ENCODE measurements around the gene CHCHD3.

Gene CHCHD3

GRCh38 chr7:133020496-133020895 is 61.4 kb downstream of the CHCHD3 start:
- Mint-ChIP-seq H3K9me3 (no peaks in the 10 kb centered on the region), H3K36me3 (ENCODE audit: low read depth) (peaks cover 78% of the 10 kb centered on the region), H3K4me1 (ENCODE audit: low read depth) (peaks cover 4% of the 10 kb centered on the region), H3K27ac (no peak overlapping the region), H3K4me3 (no peak overlapping the region), H3K27me3 (no peaks in the 10 kb centered on the region)
- no peak for DNase-seq

- Mint-ChIP-seq H3K4me1 (ENCODE audit: low read depth) (peaks cover 4% of the 10 kb centered on the region), H3K27ac (no peak overlapping the region), H3K4me3 (no peak overlapping the region)
Observed at GRCh38 chr7:133019590-133019989, 62.3 kb downstream of the CHCHD3 start.

DNA sequence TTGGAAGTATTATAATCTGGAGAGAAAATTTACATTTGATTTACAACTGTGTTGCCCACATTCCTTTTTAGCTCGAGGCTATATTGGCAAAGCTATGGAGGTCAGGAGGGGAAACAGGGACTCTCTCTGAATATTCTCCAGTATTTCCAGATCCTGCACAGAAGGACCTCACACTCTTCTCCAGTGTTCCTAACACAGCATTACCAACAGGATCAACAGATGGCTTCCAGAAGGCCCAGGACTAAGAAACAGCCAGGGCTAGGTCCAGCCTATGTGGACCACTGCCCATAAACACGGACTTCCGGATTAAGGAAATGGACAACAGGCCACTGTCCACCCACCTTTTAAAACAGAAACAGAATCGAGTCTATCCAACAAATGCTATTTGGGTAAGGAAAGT is 65.3 kb downstream of the CHCHD3 start:
- Mint-ChIP-seq H3K36me3 (ENCODE audit: low read depth) (peaks cover 72% of the 10 kb centered on the region), H3K27me3 (no peaks in the 10 kb centered on the region), H3K4me1 (ENCODE audit: low read depth) (peaks cover 4% of the 10 kb centered on the region), H3K27ac (no peak overlapping the region), H3K4me3 (no peak overlapping the region), H3K9me3 (no peaks in the 10 kb centered on the region)
- DNase-seq: no peak

More at GRCh38 chr7:133019590-133019989, 62.3 kb downstream of the CHCHD3 start:
- no peaks in the 10 kb centered on the region for H3K9me3 Mint-ChIP-seq
- no peak for DNase-seq
- peaks cover 75% of the 10 kb centered on the region for H3K36me3 Mint-ChIP-seq (ENCODE audit: low read depth)
- no peaks in the 10 kb centered on the region for H3K27me3 Mint-ChIP-seq

DNA sequence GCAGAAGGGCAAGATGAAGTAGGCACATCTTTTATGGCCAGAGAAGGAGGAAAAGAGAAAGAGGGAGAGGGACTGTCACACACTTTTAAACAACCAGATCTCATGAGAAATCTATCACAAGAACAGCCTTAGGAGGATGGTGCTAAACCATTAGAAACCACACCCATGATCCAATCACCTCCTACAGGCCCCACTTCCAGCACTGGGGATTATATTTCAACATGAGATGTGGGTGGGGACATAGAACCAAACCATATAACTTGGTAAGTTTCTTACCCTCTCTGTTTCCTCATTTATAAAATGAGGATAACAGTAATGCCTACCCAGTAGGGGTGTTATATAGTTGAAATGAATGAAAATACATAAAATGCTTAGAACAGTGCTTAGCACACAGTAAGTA is 66.0 kb downstream of the CHCHD3 start:
- H3K4me3 Mint-ChIP-seq: no peak overlapping the region
- H3K27ac Mint-ChIP-seq: no peak overlapping the region
- peaks cover 4% of the 10 kb centered on the region for H3K4me1 Mint-ChIP-seq (ENCODE audit: low read depth)
- no peaks in the 10 kb centered on the region for H3K27me3 Mint-ChIP-seq
- peaks cover 71% of the 10 kb centered on the region for H3K36me3 Mint-ChIP-seq (ENCODE audit: low read depth)
- H3K9me3 Mint-ChIP-seq: no peaks in the 10 kb centered on the region
- no peak for DNase-seq

GRCh38 chr7:133011746-133012145 is 70.1 kb downstream of the CHCHD3 start:
- Mint-ChIP-seq H3K9me3 (peaks cover 12% of the 10 kb centered on the region), H3K27me3 (no peaks in the 10 kb centered on the region), H3K4me3 (no peak overlapping the region), H3K4me1 (ENCODE audit: low read depth) (peaks cover 10% of the 10 kb centered on the region), H3K27ac (no peak overlapping the region), H3K36me3 (ENCODE audit: low read depth) (peaks cover 80% of the 10 kb centered on the region)
- DNase-seq: no peak

GRCh38 chr7:133009426-133010252 is 72.3 kb downstream of the CHCHD3 start:
- peaks cover 8% of the 10 kb centered on the region for H3K4me1 Mint-ChIP-seq (ENCODE audit: low read depth)
- DNase-seq: no peak
- peaks cover 15% of the 10 kb centered on the region for H3K9me3 Mint-ChIP-seq
- H3K4me3 Mint-ChIP-seq: no peak overlapping the region
- peaks cover 81% of the 10 kb centered on the region for H3K36me3 Mint-ChIP-seq (ENCODE audit: low read depth)
- H3K27me3 Mint-ChIP-seq: no peaks in the 10 kb centered on the region
- H3K27ac Mint-ChIP-seq: no peak overlapping the region

- DNase-seq: no peak
- Mint-ChIP-seq H3K9me3 (peaks cover 18% of the 10 kb centered on the region), H3K4me1 (ENCODE audit: low read depth) (peaks cover 20% of the 10 kb centered on the region), H3K27me3 (no peaks in the 10 kb centered on the region), H3K27ac (no peak overlapping the region), H3K4me3 (no peak overlapping the region), H3K36me3 (ENCODE audit: low read depth) (peaks cover 76% of the 10 kb centered on the region)
Observed at GRCh38 chr7:133007961-133008360, 73.9 kb downstream of the CHCHD3 start.

DNA sequence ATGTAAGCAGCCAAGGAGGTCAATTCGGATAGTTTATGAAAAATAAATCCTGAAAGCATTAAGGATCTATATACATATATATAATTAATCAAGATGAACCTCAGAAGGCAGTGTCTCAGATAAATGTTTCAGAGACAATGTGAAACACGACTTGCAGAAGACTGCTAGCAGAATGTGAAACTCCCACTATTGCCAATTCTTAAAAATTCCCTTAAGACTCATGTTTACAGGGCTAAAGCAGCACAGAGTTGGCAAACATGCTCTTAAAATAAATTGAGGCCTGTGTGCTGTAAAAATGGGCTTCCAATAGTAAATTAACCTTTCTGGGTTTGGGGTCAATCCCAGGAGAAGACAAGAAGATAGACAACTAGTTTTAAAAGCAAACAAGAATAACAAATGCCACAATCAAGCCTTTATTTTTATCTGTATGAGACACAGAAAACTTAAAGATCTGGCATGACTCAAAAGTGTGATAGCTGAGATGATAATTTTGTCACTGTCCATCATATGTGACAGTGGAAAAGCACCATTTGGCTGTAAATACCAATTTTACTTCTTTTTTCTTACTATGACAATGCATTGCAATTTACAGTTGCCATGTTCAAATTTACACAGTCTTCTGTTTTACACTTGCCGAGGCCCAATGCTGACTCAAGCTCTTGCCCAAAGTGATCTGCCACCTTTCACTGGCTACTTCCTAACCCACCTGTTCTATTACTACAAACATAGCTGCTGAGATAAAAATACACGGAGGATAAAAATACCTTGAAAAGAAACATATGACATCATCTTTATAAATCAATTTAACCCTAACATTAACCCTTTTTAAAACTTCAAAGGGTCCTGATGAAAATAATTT is 78.6 kb downstream of the CHCHD3 start:
- no peak overlapping the region for H3K27ac Mint-ChIP-seq
- H3K4me1 Mint-ChIP-seq (ENCODE audit: low read depth): peaks cover 35% of the 10 kb centered on the region
- H3K9me3 Mint-ChIP-seq: peaks cover 14% of the 10 kb centered on the region

DNA sequence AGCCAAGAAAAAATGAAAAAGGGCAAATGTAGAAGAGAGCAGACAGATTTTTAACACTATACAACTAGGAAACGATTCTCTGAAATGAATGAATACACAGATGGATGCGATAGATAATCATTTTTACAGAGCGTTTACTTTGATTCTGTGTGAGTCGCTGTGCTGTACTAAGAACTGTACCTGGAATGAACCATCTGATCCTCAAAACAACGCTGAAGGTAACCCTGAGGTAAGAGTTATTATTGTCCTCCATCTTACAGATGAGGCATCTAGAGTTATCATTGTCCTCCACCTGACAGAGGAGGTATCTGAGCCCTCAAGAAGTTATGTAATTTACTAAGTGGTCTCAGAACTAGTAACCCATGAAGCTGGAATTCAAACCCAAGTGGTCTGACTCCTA is 80.2 kb downstream of the CHCHD3 start:
- Mint-ChIP-seq H3K9me3 (peaks cover 7% of the 10 kb centered on the region), H3K36me3 (ENCODE audit: low read depth) (peaks cover 26% of the 10 kb centered on the region), H3K4me3 (no peak overlapping the region), H3K27me3 (no peaks in the 10 kb centered on the region), H3K4me1 (ENCODE audit: low read depth) (peaks cover 35% of the 10 kb centered on the region), H3K27ac (peak overlapping the region; percentile 12)
- no peak for DNase-seq

More for the DNA sequence above, 78.6 kb downstream of the CHCHD3 start:
- Mint-ChIP-seq H3K4me3 (no peak overlapping the region), H3K27me3 (no peaks in the 10 kb centered on the region), H3K36me3 (ENCODE audit: low read depth) (peaks cover 40% of the 10 kb centered on the region)
- DNase-seq: no peak

GRCh38 chr7:132999845-133000244 is 82.0 kb downstream of the CHCHD3 start:
- H3K4me3 Mint-ChIP-seq: no peak overlapping the region
- no peak overlapping the region for H3K27ac Mint-ChIP-seq
- no peaks in the 10 kb centered on the region for H3K27me3 Mint-ChIP-seq
- no peak for DNase-seq
- H3K4me1 Mint-ChIP-seq (ENCODE audit: low read depth): peaks cover 48% of the 10 kb centered on the region
- H3K36me3 Mint-ChIP-seq (ENCODE audit: low read depth): peaks cover 12% of the 10 kb centered on the region
- H3K9me3 Mint-ChIP-seq: peaks cover 3% of the 10 kb centered on the region

DNA sequence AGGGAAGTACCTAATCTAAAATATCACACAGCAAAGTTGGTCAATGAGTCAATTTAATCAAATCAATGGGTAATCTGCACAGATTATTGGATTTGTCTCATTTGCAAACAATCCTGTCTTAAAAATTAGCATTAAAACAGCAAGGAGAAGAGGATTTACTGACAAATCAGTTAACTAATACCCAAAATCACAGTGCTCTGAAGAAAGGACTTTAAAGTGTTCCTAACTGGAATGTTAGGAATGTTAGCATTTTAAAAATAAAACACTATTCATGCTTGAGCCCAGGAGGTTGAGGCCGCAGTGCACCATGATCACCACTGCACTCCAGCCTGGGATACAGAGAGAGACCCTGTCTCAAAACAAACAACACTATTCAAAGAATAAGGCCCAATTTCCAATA is 83.1 kb downstream of the CHCHD3 start:
- peaks cover 6% of the 10 kb centered on the region for H3K36me3 Mint-ChIP-seq (ENCODE audit: low read depth)
- H3K4me1 Mint-ChIP-seq (ENCODE audit: low read depth): peaks cover 45% of the 10 kb centered on the region
- no peak overlapping the region for H3K27ac Mint-ChIP-seq
- no peaks in the 10 kb centered on the region for H3K9me3 Mint-ChIP-seq
- no peak for DNase-seq
- H3K4me3 Mint-ChIP-seq: no peak overlapping the region
- no peaks in the 10 kb centered on the region for H3K27me3 Mint-ChIP-seq

- Mint-ChIP-seq H3K27ac (no peak overlapping the region), H3K36me3 (ENCODE audit: low read depth) (peaks cover 2% of the 10 kb centered on the region), H3K4me1 (ENCODE audit: low read depth) (peaks cover 40% of the 10 kb centered on the region), H3K27me3 (no peaks in the 10 kb centered on the region), H3K9me3 (no peaks in the 10 kb centered on the region), H3K4me3 (no peak overlapping the region)
- no peak for DNase-seq
Observed at GRCh38 chr7:132997505-132997904, 84.4 kb downstream of the CHCHD3 start.

DNA sequence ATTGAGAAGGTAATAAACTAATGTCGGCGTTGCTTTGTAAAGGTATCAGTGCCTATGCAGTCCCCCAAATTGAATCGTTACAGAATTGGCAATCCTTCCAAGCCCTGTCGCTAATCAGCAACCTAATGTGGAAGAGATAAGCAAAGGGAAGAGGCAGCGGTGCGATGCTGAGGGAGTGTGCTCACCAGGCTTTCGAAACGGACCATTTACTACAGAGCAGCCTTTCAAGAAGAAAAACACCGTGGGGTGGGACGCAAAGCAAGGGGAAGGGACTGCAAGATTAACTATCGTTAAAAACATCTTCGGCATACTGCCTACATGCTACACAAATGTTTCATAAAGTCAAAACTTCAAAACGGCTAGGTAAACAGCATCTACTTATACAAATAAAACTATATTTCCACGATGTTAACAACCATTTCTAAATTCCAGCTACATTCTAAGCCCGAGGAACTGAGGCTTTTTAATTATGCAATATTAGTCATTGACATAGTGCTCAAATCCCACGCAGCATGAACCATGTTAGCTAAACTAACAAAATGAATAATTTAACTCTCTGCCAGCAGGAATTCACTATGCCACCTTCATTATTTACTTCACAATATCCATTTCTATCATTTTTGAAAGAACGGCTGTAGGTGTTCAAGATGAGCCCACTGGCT is 85.2 kb downstream of the CHCHD3 start:
- Mint-ChIP-seq H3K9me3 (no peaks in the 10 kb centered on the region), H3K27me3 (no peaks in the 10 kb centered on the region), H3K27ac (no peak overlapping the region)

GRCh38 chr7:132993377-132994013 is 88.4 kb downstream of the CHCHD3 start:
- Mint-ChIP-seq H3K9me3 (no peaks in the 10 kb centered on the region), H3K27me3 (no peaks in the 10 kb centered on the region), H3K4me1 (ENCODE audit: low read depth) (peaks cover 21% of the 10 kb centered on the region), H3K4me3 (no peak overlapping the region), H3K36me3 (ENCODE audit: low read depth) (peaks cover 10% of the 10 kb centered on the region), H3K27ac (no peak overlapping the region)
- no peak for DNase-seq

More for the DNA sequence above, 85.2 kb downstream of the CHCHD3 start:
- Mint-ChIP-seq H3K36me3 (ENCODE audit: low read depth) (peaks cover 2% of the 10 kb centered on the region), H3K4me1 (ENCODE audit: low read depth) (peaks cover 33% of the 10 kb centered on the region), H3K4me3 (no peak overlapping the region)
- no peak for DNase-seq

Measured in activated T-cell treated with anti-CD3 and anti-CD28 coated beads, Interleukin-2, amount 50 U/mL, for 24 hours (primary cell).